HepG2 (cell line): ENCODE measurements around the gene NLE1. TPM values are rescaled to one million over a fixed set of nuclear protein-coding genes. Genes with fewer than 3 reads are reported as not detected.

Experiments
- ATF2 ChIP-seq: sonication (generic); formaldehyde crosslinking; IDR thresholded peaks from 2 replicates; pipeline ENCODE4 v1.4.0; 2020; ENCODE audit warnings: missing genetic modification reagents
- DRAP1 ChIP-seq: IDR thresholded peaks from 2 replicates; pipeline ENCODE4 v1.6.1; 2016; ENCODE audit warnings: missing genetic modification reagents, missing compliant biosample characterization
- ELF1 ChIP-seq: sonication (generic); formaldehyde crosslinking; IDR thresholded peaks from 2 replicates; pipeline ENCODE4 v1.4.0; 2020; ENCODE audit warnings: missing genetic modification reagents
- ELF3 ChIP-seq: IDR thresholded peaks from 2 replicates; pipeline ENCODE4 v1.6.1; 2016; ENCODE audit warnings: missing genetic modification reagents, missing compliant biosample characterization
- FOSL1 ChIP-seq: sonication (generic); formaldehyde crosslinking; IDR thresholded peaks from 2 replicates; pipeline ENCODE4 v1.9.0; 2021; ENCODE audit warnings: missing genetic modification reagents, borderline replicate concordance
- FOSL2 ChIP-seq: sonication (generic); formaldehyde crosslinking; IDR thresholded peaks from 2 replicates; pipeline ENCODE4 v1.4.0; 2020; ENCODE audit warnings: missing genetic modification reagents
- GLI4 ChIP-seq: sonication (generic); formaldehyde crosslinking; IDR thresholded peaks from 2 replicates; pipeline ENCODE4 v1.5.1; 2020; ENCODE audit warnings: missing genetic modification reagents, mild to moderate bottlenecking, moderate library complexity, borderline replicate concordance
- HNF4A ChIP-seq: sonication (generic); formaldehyde crosslinking; IDR thresholded peaks from 2 replicates; pipeline ENCODE4 v1.4.0; 2020; ENCODE audit warnings: missing genetic modification reagents
- IRF9 ChIP-seq: sonication (generic); formaldehyde crosslinking; IDR thresholded peaks from 2 replicates; pipeline ENCODE4 v1.8.0; 2022; ENCODE audit warnings: missing genetic modification reagents, mild to moderate bottlenecking, borderline replicate concordance
- IRX3 ChIP-seq: sonication (generic); formaldehyde crosslinking; IDR thresholded peaks from 2 replicates; pipeline ENCODE4 v1.8.1; 2023; ENCODE audit warnings: mild to moderate bottlenecking, low read depth, missing genetic modification reagents, borderline replicate concordance
- ISL2 ChIP-seq: sonication (generic); formaldehyde crosslinking; IDR thresholded peaks from 2 replicates; pipeline ENCODE4 v1.5.0; 2020; ENCODE audit warnings: missing genetic modification reagents
- ISX ChIP-seq: sonication (generic); formaldehyde crosslinking; conservative IDR thresholded peaks from 2 replicates; pipeline ENCODE4 v1.5.0; 2020; ENCODE audit warnings: missing genetic modification reagents
- JUNB ChIP-seq: sonication (generic); formaldehyde crosslinking; IDR thresholded peaks from 2 replicates; pipeline ENCODE4 v1.8.0; 2022; ENCODE audit warnings: missing genetic modification reagents, mild to moderate bottlenecking, borderline replicate concordance
- MEF2D ChIP-seq: sonication (generic); formaldehyde crosslinking; IDR thresholded peaks from 2 replicates; pipeline ENCODE4 v1.5.1; 2020; ENCODE audit warnings: mild to moderate bottlenecking, missing genetic modification reagents
- NCOA2 ChIP-seq: sonication (generic); formaldehyde crosslinking; IDR thresholded peaks from 2 replicates; pipeline ENCODE4 v1.8.0; 2022; ENCODE audit warnings: inconsistent platforms
- NR2F1 ChIP-seq, 2 experiments: fragments of 450-650 bp in 1 of 2; formaldehyde crosslinking in 1 of 2; IDR thresholded peaks; 2 replicates each; pipeline versions ENCODE4 v1.5.0 to v1.6.1; 2016 to 2020; ENCODE audit warnings: mild to moderate bottlenecking in 1 of 2, missing compliant biosample characterization in 1 of 2, missing genetic modification reagents in 1 of 2, moderate library complexity in 1 of 2
- NRL ChIP-seq: sonication (generic); formaldehyde crosslinking; IDR thresholded peaks from 2 replicates; pipeline ENCODE4 v1.5.0; 2020; ENCODE audit warnings: missing genetic modification reagents, mild to moderate bottlenecking, moderate library complexity, borderline replicate concordance
- PHF20 ChIP-seq: sonication (generic); formaldehyde crosslinking; IDR thresholded peaks from 2 replicates; pipeline ENCODE4 v1.5.0; 2020; ENCODE audit warnings: mild to moderate bottlenecking, missing genetic modification reagents
- POLR2A ChIP-seq, 2 experiments: IDR thresholded peaks; 2 replicates each; pipeline ENCODE4 v1.6.1; 2011; ENCODE audit warnings: low read depth in 2 of 2, low read length in 2 of 2, mild to moderate bottlenecking in 1 of 2, moderate library complexity in 1 of 2; ENCODE audit not compliant: insufficient read depth in 1 of 2
- RNF2 ChIP-seq: fragments of 450-650 bp; conservative IDR thresholded peaks from 2 replicates; pipeline ENCODE4 v1.6.1; 2016; ENCODE audit warnings: low read depth
- SP2 ChIP-seq: sonication (generic); formaldehyde crosslinking; IDR thresholded peaks from 2 replicates; pipeline ENCODE4 v1.5.1; 2020; ENCODE audit warnings: mild to moderate bottlenecking, missing genetic modification reagents
- U2AF1 ChIP-seq: fragments of 200-400 bp; formaldehyde crosslinking; optimal IDR thresholded peaks from 2 replicates; pipeline ENCODE3; 2017; ENCODE audit warnings: mild to moderate bottlenecking, low read depth, low read length
- ZBTB2 ChIP-seq: sonication (generic); formaldehyde crosslinking; IDR thresholded peaks from 2 replicates; pipeline ENCODE4 v1.8.0; 2022; ENCODE audit warnings: low read depth, missing genetic modification reagents
- ZFP37 ChIP-seq: sonication (generic); formaldehyde crosslinking; IDR thresholded peaks from 2 replicates; pipeline ENCODE4 v1.4.0; 2020; ENCODE audit warnings: missing genetic modification reagents, borderline replicate concordance
- ZNF598 ChIP-seq: sonication (generic); formaldehyde crosslinking; IDR thresholded peaks from 2 replicates; pipeline ENCODE4 v1.5.1; 2020; ENCODE audit warnings: mild to moderate bottlenecking, missing genetic modification reagents, borderline replicate concordance
- ZNF780A ChIP-seq: sonication (generic); formaldehyde crosslinking; IDR thresholded peaks from 2 replicates; pipeline ENCODE4 v1.8.0; 2022; ENCODE audit warnings: mild to moderate bottlenecking, missing genetic modification reagents, moderate library complexity
- ZNF782 ChIP-seq: sonication (generic); formaldehyde crosslinking; IDR thresholded peaks from 2 replicates; pipeline ENCODE4 v1.4.0; 2020; ENCODE audit warnings: missing genetic modification reagents, mild to moderate bottlenecking, borderline replicate concordance
- polyA plus RNA-seq, 8 experiments: library from polyadenylated mRNA; depleted of rRNA in 3 of 8; stranded (reverse) in 7 of 8; unstranded in 1 of 8; fragments of >200 nt; fragmentation: Illumina TruSeq in 4 of 8; extraction: Trizol in 4 of 8; gene quantifications; 2 replicates each; pipeline versions ENCODE4 v1.2.1 to v1.2.3, GENCODE V29; 2011 to 2016; ENCODE audit warnings: low read depth in 4 of 8, missing spikeins in 1 of 8, mixed read lengths in 1 of 8; ENCODE audit not compliant: insufficient read depth in 1 of 8
- total RNA-seq, 5 experiments: library from RNA; depleted of rRNA; stranded (reverse); fragments of >200 nt; fragmentation: Illumina TruSeq; extraction: Trizol; gene quantifications; 2 replicates each; pipeline ENCODE4 v1.2.3, GENCODE V29; 2016; ENCODE audit warnings: low read depth in 1 of 5

The NLE1 gene
- total and polyA plus RNA-seq, 2 of the 13 experiments (the other 11 are each of a cell fraction or from before 2014, with no cell fraction given): 20.3 to 34.5 TPM

- TF ChIP-seq DRAP1 (CRISPR knock-in tag) (no peak), POLR2A (IDR thresholded peaks at IDR 0.05; ENCODE audit: insufficient read depth in 1 of 2, low read depth in 2 of 2, low read length in 2 of 2) (peak in 1 of 2 experiments; percentile 61; a peak in 3 of 4 replicates), IRX3 (no peak; the same call in 1 of the 2 replicates), NCOA2 (CRISPR knock-in tag) (no peak; the same call in 1 of the 2 replicates), HNF4A (CRISPR knock-in tag) (no peak), ISL2 (CRISPR knock-in tag) (no peak), ZNF598 (CRISPR knock-in tag) (no peak), U2AF1 (no peak), SP2 (CRISPR knock-in tag) (no peak), RNF2 (no peak), NRL (peak; percentile 89), ELF1 (CRISPR knock-in tag) (peak; percentile 83), GLI4 (CRISPR knock-in tag) (0 out of 2 replicates have a peak, but pooled peaks have one; percentile 6), IRF9 (CRISPR knock-in tag) (peak; percentile 47; the same call in 1 of the 2 replicates), FOSL1 (CRISPR knock-in tag) (no peak), ZNF780A (CRISPR knock-in tag) (no peak), JUNB (CRISPR knock-in tag) (no peak), FOSL2 (CRISPR knock-in tag) (no peak), MEF2D (CRISPR knock-in tag) (no peak), ATF2 (CRISPR knock-in tag) (no peak), PHF20 (CRISPR knock-in tag) (peak; percentile 65), ZBTB2 (peak; percentile 52; the same call in 1 of the 2 replicates), ELF3 (CRISPR knock-in tag) (peak; percentile 94), ISX (no peak), NR2F1 (CRISPR knock-in tag; IDR thresholded peaks at IDR 0.05) (no peak), ZNF782 (no peak), ZFP37 (CRISPR knock-in tag) (no peak)
Observed at GRCh38 chr17:35119370-35120165, 22.5 kb downstream of the NLE1 start, which contains the start of gene RAD51D (continued).
